Measurements from ENCODE around the gene PKHD1.

Gene PKHD1

DNA sequence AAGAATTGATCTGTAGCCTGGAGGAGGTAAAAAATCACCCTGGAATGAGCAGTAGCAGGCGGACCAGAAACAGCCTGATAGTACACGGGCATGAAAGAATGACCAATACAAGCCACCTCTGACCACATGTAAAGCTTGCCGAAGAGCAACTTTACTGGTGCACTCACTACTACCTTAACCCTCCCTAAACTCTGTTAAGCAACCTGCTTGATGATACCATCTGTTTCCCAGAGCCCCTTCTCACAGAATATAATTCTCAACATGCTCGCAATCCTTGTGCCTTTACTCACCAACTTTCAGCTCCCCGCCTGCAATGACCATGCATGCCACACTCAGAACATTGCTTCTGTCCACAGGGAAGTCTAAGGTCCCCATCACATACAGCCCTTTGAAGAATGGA is 296.5 kb downstream of the PKHD1 start:
- DNase-seq (ENCODE audit: low spot score) = no peak

- no peak for DNase-seq (ENCODE audit: low spot score)
Measured at GRCh38 chr6:51788121-51788520, 299.3 kb downstream of the PKHD1 start.

GRCh38 chr6:51778666-51779065 is 308.7 kb downstream of the PKHD1 start:
- no peak for DNase-seq (ENCODE audit: low spot score)

GRCh38 chr6:51777618-51778017 is 309.8 kb downstream of the PKHD1 start:
- no peak for DNase-seq (ENCODE audit: low spot score)

DNA sequence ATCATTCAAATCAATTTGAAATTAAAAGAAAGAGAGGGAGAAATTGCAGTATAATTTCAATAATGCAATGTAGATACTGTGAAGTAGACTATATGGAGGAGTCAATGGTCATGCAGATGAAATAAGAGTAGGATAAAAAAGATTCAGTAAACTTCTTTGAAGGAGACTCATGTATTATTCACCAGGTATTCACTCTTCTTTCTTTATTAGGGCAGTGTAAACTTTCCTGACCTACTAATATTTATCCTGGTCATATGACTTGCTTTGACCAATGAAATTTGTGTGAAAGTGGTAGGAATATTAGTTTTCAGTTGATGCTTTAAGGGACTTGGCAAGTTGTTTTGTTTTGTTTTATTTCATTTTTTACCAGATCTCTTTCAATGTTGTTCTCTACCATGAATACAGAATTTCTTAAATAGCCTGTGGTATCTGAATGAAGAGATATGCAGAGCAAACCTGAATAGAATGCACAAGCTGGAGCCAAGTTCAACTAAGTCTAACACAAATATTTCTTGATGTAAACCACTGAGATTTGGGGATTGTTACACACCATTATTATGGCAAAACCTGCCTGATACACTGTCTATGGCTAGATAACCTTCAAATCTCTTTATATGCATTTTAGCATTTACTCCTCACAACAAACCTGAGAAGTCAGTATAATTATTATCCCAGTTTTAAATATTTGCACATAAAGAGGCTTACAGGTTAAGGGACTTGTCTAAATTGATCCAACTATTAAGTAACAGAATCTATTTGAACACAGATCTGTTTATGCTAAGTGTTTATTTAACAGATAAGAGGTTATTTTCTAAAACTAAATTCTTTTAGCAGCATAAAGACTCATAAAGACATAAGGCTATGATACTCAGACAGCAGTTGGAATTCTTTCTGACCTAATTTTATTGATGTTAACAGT is 311.2 kb downstream of the PKHD1 start:
- no peak for DNase-seq (ENCODE audit: low spot score)

DNA sequence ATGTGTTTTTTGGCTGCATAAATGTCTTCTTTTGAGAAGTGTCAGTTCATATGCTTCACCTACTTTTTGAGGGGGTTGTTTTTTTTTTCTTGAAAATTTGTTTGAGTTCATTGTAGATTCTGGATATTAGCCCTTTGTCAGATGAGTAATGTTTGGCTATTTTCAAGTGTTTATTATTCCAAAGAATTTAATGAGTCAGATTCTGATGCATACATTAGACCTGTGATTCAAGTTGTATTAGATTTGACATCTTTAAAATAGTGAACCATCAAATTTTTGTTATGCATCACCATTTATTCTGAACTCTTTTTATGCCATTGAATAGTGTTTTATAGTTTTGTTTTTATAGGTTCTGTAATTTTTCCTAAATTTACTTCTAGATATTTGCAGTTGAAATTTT is 319.3 kb downstream of the PKHD1 start:
- no peak for DNase-seq (ENCODE audit: low spot score)

DNA sequence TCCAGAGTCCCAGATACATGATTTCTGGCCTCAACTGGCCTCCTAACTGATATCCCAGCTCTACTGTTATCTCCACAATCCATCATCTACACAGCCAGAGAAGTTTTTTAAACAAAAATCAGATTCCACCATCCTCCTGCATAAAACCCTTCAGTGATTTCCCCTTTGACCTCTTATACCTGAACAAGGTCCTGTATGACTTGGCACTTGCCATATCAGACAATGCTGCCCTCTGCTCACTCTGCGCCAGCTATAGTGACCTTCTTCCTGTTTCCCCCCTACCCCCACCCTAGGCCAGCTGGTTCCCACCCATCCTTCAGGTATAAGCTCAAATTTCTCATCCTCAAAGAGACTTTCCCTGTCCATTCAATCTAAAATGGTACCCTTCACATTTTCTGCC is 322.2 kb downstream of the PKHD1 start:
- no peak for DNase-seq (ENCODE audit: low spot score)

DNA sequence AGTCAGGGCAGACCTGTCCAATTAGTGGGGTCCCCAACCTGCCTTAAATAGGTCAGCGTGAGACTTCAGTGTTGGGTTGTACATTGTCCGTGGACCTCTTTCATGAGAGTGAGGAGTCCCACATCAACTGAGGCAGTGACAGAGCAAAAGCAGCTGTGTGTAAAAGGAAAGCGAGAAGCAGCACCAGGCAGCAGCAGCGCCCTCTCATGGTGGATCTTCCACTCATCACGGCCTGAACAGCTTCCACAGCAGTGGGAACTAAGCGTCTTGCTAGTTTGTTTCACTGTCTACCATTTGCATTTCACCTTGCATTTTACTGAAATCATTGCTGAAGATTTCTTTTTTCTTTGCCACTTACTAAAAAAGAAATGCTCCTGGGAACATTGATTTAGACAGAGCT is 333.8 kb downstream of the PKHD1 start:
- no peak for DNase-seq (ENCODE audit: low spot score)

DNA sequence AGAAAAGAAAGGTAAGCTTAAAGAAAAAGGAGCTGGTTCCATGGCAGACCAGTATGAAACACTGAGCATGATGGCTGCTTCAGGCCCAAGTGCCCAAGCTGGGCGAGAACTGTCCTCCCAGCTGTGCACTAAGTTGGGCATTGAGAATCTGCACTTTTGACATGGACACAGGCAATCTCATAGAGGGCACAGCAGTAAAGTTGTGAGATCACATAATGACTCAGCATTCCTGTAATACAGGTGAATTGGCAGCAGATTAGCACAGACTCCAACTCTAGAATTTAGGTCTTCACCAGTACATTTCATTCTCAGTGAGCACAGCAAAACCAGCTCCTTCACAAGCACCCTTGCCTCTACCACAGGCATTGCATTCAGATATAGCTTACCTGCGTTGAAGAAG is 343.4 kb downstream of the PKHD1 start:
- no peak for DNase-seq (ENCODE audit: low spot score)

GRCh38 chr6:51740658-51741057 is 346.8 kb downstream of the PKHD1 start:
- no peak for DNase-seq (ENCODE audit: low spot score)

- DNase-seq (ENCODE audit: low spot score) = no peak
Measured at GRCh38 chr6:51738614-51739013, 348.8 kb downstream of the PKHD1 start.

- no peak for DNase-seq (ENCODE audit: low spot score)
Measured at GRCh38 chr6:51737580-51738360, 349.6 kb downstream of the PKHD1 start.

DNA sequence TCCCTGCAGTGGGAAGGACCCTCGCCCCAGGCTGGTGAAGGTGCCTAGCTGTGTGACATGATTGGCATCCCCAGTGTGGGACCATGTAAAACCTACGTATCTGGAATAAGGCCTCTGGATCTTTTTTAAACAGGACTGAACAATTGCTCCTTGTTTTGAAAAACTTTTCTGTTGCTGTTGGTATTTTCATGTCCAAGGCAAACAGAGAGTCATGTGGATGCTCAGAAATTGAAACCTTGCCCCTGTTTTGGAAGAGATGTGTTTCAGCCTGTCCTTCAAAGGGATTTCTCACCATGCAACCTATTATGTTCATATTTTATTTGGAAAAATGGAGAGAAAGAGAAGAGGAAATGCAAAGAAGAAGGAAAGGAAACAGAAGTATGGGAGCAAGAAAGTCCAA is 362.3 kb downstream of the PKHD1 start:
- DNase-seq (ENCODE audit: low spot score) = no peak

DNA sequence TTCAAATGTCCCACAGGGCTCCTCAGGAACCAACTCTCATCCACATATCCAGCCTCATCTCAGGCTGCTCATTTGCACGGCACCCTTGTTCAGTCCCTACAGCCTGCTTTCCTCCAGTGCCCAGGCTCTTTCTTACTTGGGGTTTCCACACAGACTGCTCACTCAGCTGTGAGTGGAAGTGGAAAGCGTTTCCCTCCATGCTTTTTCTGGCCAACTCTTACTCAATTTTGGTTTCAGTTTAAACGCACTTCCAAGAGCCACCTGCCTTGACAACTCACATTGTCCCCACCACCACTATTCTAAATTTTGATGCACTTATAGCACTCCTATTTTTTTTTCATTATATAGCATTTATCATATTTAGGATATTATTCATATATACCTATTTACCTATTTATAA is 367.1 kb downstream of the PKHD1 start:
- DNase-seq (ENCODE audit: low spot score) = no peak

DNA sequence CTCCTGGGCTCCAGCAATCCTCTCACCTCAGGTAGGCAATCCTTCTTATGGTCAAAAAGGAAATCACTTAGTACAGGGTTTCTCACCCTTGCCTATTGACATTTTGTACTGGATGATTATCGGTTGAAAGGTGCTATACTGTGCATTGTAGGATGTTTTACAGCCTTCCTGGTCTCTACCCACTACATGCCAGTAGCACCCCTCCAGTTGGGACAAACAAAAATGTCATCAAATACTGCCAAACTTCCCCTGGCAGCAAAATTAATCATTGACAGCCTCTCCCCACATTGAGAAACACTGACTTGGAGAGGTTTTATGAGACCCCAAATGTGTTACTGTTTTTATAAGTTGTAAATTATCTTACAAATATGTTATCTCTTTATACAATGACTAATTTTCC is 368.1 kb downstream of the PKHD1 start:
- DNase-seq (ENCODE audit: low spot score) = no peak

DNA sequence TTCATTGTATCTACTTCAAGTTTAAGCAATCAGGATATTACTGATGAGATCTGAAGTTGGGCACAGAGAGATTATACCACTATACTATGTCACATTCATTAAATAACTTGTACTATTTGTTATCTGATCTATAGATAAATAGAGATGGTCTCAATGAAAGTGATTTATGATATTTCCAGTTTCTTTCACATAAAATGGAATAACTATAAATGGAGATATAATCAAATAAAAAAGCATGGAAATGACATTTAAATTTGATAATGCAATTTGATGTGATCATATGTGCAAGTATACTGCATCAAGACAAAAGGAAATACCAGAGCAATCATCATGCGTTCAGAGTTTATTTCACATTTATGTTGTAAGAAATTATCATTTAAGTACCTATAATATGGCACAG is 368.9 kb downstream of the PKHD1 start:
- no peak for DNase-seq (ENCODE audit: low spot score)

- no peak for DNase-seq (ENCODE audit: low spot score)
Measured at GRCh38 chr6:51717477-51717876, 369.9 kb downstream of the PKHD1 start.

DNA sequence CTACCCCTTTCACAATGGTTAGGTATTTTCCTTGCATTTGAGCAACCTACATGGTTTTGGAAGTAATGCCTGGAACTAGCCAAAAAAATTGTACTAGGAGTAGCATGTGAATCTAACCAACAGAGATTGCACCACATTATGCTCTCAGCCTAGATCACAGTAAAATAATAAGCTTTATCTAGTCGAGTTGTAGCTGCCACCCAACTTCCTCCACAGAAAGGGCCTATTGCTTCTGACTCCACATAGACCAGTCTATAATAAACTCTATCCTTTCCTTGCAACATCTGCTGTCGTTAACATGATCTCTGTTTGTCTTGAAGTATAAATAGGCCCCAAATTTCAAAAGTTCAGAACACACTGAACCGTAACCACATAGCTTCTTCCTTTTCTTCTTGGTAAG is 375.5 kb downstream of the PKHD1 start:
- DNase-seq (ENCODE audit: low spot score) = no peak

- no peak for DNase-seq (ENCODE audit: low spot score)
Measured at GRCh38 chr6:51706086-51706485, 381.3 kb downstream of the PKHD1 start.

DNA sequence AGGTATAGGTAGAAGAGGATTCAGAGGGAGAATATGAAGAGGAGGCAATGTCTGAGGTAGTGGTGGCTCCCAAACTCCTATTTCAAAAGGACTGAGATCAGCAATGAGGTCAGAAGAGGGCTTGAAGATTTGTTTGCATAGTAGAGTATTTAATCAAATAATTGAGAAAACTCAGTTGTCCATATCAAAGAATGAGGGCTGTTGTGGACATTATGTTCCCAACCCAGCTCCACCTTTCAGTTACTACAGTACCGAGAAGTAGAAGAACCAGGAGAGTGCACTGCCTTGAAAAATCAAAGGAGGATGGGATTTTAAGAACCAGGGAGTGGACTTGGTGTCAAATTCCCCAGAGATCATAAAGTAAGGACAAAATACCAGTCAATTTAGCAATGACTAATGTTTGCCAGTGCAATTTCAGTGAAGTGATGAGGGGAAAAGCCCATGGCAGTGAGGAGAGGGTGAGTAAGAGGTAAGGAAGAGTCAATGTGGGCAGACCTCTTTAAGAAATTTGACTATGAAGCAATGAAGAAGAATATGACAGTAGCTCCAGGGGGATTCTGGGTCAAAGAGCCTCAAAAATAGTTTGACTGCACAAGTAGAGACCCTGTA is 382.4 kb downstream of the PKHD1 start:
- no peak for DNase-seq (ENCODE audit: low spot score)

GRCh38 chr6:51702851-51703250 is 384.6 kb downstream of the PKHD1 start:
- no peak for DNase-seq (ENCODE audit: low spot score)

DNA sequence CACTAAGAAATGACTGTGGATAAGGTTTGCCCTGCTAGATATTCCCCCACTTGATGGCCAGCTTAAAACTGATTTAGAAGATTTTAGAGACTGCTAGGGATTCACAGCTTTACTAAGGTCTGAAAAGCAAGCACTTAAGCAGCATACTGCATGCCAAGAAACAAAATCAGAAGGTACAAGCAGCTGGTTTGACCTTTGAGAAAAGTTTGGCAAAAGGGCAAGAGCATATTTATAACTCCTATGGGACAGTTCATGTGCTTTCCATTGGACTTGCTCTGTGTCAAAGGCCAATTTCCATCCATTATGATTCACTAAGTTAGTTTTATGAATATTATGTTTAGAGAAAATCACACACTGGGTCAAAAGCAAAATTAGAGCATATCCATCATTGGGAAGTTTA is 402.8 kb downstream of the PKHD1 start:
- DNase-seq (ENCODE audit: low spot score) = no peak

- DNase-seq (ENCODE audit: low spot score) = no peak
Measured at GRCh38 chr6:51684038-51684437, 403.4 kb downstream of the PKHD1 start.

Data from germinal center (tissue), 1 donor.